Embryonic facial prominence (tissue), 1 donor: Measurements from ENCODE around the gene GRIA4.

Experiments
- DNase-seq: peaks from one replicate; pipeline ENCODE4 v3.0.0-alpha.2; 2016; ENCODE audit errors: extremely low spot score

GRIA4 gene

GRCh38 chr11:105639527-105639926, 29.7 kb downstream of the GRIA4 start:
- no peak for DNase-seq

- DNase-seq, result no peak
These were observed 31.6 kb downstream of the GRIA4 start for GRCh38 chr11:105641433-105641832.

- DNase-seq, result no peak
These were observed 33.0 kb downstream of the GRIA4 start for GRCh38 chr11:105642870-105643269.

- DNase-seq, result no peak
These were observed 35.1 kb downstream of the GRIA4 start for GRCh38 chr11:105644839-105645573.

- no peak for DNase-seq
These were observed 37.9 kb downstream of the GRIA4 start for GRCh38 chr11:105647780-105648179.

- DNase-seq, result no peak
These were observed 38.9 kb downstream of the GRIA4 start for GRCh38 chr11:105648762-105649161.

- no peak for DNase-seq
These were observed 55.4 kb downstream of the GRIA4 start for GRCh38 chr11:105665281-105665680.

- no peak for DNase-seq
These were observed 57.6 kb downstream of the GRIA4 start for GRCh38 chr11:105667441-105667840.

GRCh38 chr11:105670811-105671210, 60.9 kb downstream of the GRIA4 start:
- no peak for DNase-seq

- no peak for DNase-seq
These were observed 63.2 kb downstream of the GRIA4 start for GRCh38 chr11:105673089-105673488.

GRCh38 chr11:105689631-105690030, 79.8 kb downstream of the GRIA4 start:
- no peak for DNase-seq

GRCh38 chr11:105690467-105690866, 80.6 kb downstream of the GRIA4 start:
- DNase-seq, result no peak

GRCh38 chr11:105693075-105693759, 83.3 kb downstream of the GRIA4 start:
- DNase-seq, result no peak

GRCh38 chr11:105696000-105696399, 86.1 kb downstream of the GRIA4 start:
- no peak for DNase-seq

GRCh38 chr11:105697291-105697690, 87.4 kb downstream of the GRIA4 start:
- no peak for DNase-seq

GRCh38 chr11:105699203-105699602, 89.3 kb downstream of the GRIA4 start:
- no peak for DNase-seq

- DNase-seq, result no peak
These were observed 90.4 kb downstream of the GRIA4 start for GRCh38 chr11:105700271-105700670.

- no peak for DNase-seq
These were observed 91.2 kb downstream of the GRIA4 start for GRCh38 chr11:105701098-105701497.

- DNase-seq, result no peak
These were observed 96.1 kb downstream of the GRIA4 start for GRCh38 chr11:105705786-105706530.

- no peak for DNase-seq
These were observed 103.2 kb downstream of the GRIA4 start for GRCh38 chr11:105713106-105713505.

- no peak for DNase-seq
These were observed 103.8 kb downstream of the GRIA4 start for GRCh38 chr11:105713696-105714095.

GRCh38 chr11:105718641-105719040, 108.8 kb downstream of the GRIA4 start:
- DNase-seq, result no peak
